Inflammatory macrophage (primary cell): ENCODE results near the gene HNRNPR.
"Not testable (repeated sequence)": the region's sequence is repeated elsewhere in the genome, so short reads cannot be mapped to it uniquely, and the experiment has no call there.

Source experiments
- DNase-seq, 2 donors: peaks; one replicate each; pipeline ENCODE4 v3.0.0-alpha.2; 2020 to 2022
- total RNA-seq, 18 experiments: gene quantifications; one replicate each; lab custom pipeline; 2026; ENCODE audit warnings: mixed read lengths in 6 of 18, inconsistent platforms in 2 of 18; lab: John Stamatoyannopoulos, UW

HNRNPR gene
- 55.3 to 155 (median 113) reads per million in 18 experiments for total RNA-seq

- DNase-seq, result peak; percentile 100
Measured at GRCh38 chr1:23344111-23344986, at the start of gene HNRNPR. Gene HNRNPR (minus strand): TSS chr1:23344284. CDS start chr1:23341008, 3,276 bp downstream.

GRCh38 chr1:23393706-23394105 is 49.6 kb upstream of the HNRNPR start:
- DNase-seq, result no peak

GRCh38 chr1:23392125-23392855 is 48.2 kb upstream of the HNRNPR start:
- DNase-seq, result no peak

- peak in 1 of 2 donors; percentile 26 for DNase-seq
Measured at GRCh38 chr1:23389837-23390321, 45.8 kb upstream of the HNRNPR start.

GRCh38 chr1:23387494-23387893 is 43.4 kb upstream of the HNRNPR start:
- no peak for DNase-seq

- no peak for DNase-seq
Measured at GRCh38 chr1:23385119-23385621, 41.1 kb upstream of the HNRNPR start.

GRCh38 chr1:23384312-23385058 is 40.4 kb upstream of the HNRNPR start:
- peak; percentile 42 to 54 for DNase-seq

GRCh38 chr1:23383577-23384311 is 39.7 kb upstream of the HNRNPR start:
- DNase-seq, result no peak

GRCh38 chr1:23381233-23381885 is 37.3 kb upstream of the HNRNPR start:
- DNase-seq, result no peak

- DNase-seq, result no peak
Measured at GRCh38 chr1:23380719-23381118, 36.6 kb upstream of the HNRNPR start.

- not testable (repeated sequence) for DNase-seq
Measured at GRCh38 chr1:23380236-23380635, 36.2 kb upstream of the HNRNPR start.

- peak; percentile 22 to 51 for DNase-seq
Measured at GRCh38 chr1:23376890-23377811, 33.1 kb upstream of the HNRNPR start.

- DNase-seq, result not testable (repeated sequence)
Measured at GRCh38 chr1:23374079-23374735, 30.1 kb upstream of the HNRNPR start.

GRCh38 chr1:23371987-23372880 is 28.1 kb upstream of the HNRNPR start:
- peak in 1 of 2 donors; percentile 15 for DNase-seq

- no peak for DNase-seq
Measured at GRCh38 chr1:23370709-23371584, 26.9 kb upstream of the HNRNPR start.

GRCh38 chr1:23370330-23370708 is 26.2 kb upstream of the HNRNPR start:
- no peak for DNase-seq

GRCh38 chr1:23369335-23370013 is 25.4 kb upstream of the HNRNPR start, which contains the start of gene ZNF436:
Gene ZNF436 (minus strand): TSS chr1:23369836. CDS start chr1:23368005, 1,831 bp downstream.
- DNase-seq, result peak; percentile 50 to 63
